Epithelial cell of esophagus (primary cell): ENCODE results near the gene GABRA4.

Experiments used
- DNase-seq: peaks from one replicate; pipeline ENCODE4 v3.0.0; 2010; ENCODE audit warnings: low read depth
- H3K4me3 ChIP-seq: 2 replicates; pipeline ENCODE4 v1.5.1; 2011; ENCODE audit warnings: mild to moderate bottlenecking, low read length, control low read depth
- CTCF ChIP-seq: IDR thresholded peaks from 2 replicates; pipeline ENCODE4 v1.5.1; 2011; ENCODE audit warnings: low read depth, mild to moderate bottlenecking, low read length, control low read depth, inconsistent platforms; ENCODE audit not compliant: insufficient read depth; ENCODE audit errors: missing control alignments

Gene GABRA4

GRCh38 chr4:46967631-46968030 is 25.8 kb downstream of the GABRA4 start:
- H3K4me3 ChIP-seq = no peak overlapping the region
- no peak for DNase-seq
- no peak for TF ChIP-seq CTCF

GRCh38 chr4:46958742-46959488 is 34.5 kb downstream of the GABRA4 start:
- no peak overlapping the region for H3K4me3 ChIP-seq
- TF ChIP-seq CTCF = no peak
- DNase-seq = no peak

GRCh38 chr4:46956451-46956850 is 36.9 kb downstream of the GABRA4 start:
- H3K4me3 ChIP-seq = no peak overlapping the region
- DNase-seq = no peak
- TF ChIP-seq CTCF = no peak

GRCh38 chr4:46955601-46956000 is 37.8 kb downstream of the GABRA4 start:
- no peak overlapping the region for H3K4me3 ChIP-seq
- no peak for DNase-seq
- no peak for TF ChIP-seq CTCF

GRCh38 chr4:46954643-46955042 is 38.7 kb downstream of the GABRA4 start:
- no peak for TF ChIP-seq CTCF
- no peak overlapping the region for H3K4me3 ChIP-seq
- DNase-seq = no peak

GRCh38 chr4:46953564-46953963 is 39.8 kb downstream of the GABRA4 start:
- no peak for TF ChIP-seq CTCF
- H3K4me3 ChIP-seq = no peak overlapping the region
- no peak for DNase-seq

GRCh38 chr4:46952451-46952850 is 40.9 kb downstream of the GABRA4 start:
- no peak overlapping the region for H3K4me3 ChIP-seq
- no peak for TF ChIP-seq CTCF
- DNase-seq = no peak
